ENCODE measurements around the gene LBH. TPM values are rescaled to one million over a fixed set of nuclear protein-coding genes. Genes with fewer than 3 reads are reported as not detected.

Gene LBH
- total RNA-seq, 2 experiments from 2014 or later = 3.0 to 3.7 TPM

DNA sequence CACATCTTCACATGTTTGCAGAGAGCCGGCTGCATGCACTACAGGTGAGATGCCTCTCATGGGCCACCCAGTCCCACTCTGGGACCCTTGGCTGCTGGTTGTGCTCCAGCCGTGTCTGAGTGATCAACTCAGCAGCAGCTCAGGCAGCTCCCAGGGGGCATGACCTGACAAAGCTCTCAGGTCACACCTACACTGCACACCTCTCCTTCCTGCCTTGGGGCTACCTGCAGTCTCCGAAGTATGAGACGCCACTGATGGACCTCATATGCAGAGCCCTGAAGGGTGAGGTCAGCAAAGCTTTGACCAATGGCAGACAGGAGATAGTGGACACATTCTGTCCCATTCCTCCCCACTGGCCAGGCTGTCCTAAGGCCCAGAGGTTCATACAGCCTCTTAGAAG lies 51.4 kb downstream of the LBH start:
- Histone ChIP-seq H3K4me1 (ENCODE audit: insufficient read depth, low read length, poor library complexity, severe bottlenecking) (peaks cover 34% of the 10 kb centered on the region), H3K4me3 (ENCODE audit: low read depth, low read length, poor library complexity, severe bottlenecking) (no peak overlapping the region), H2AFZ (ENCODE audit: low read length) (no peak overlapping the region), H3K4me2 (ENCODE audit: low read length) (no peak overlapping the region), H3K36me3 (ENCODE audit: insufficient read depth, low read length) (no peaks in the 10 kb centered on the region), H3K9me3 (ENCODE audit: low read length) (no peaks in the 10 kb centered on the region), H3K9me2 (ENCODE audit: insufficient read depth, low read length) (no peaks in the 10 kb centered on the region), H3K79me2 (ENCODE audit: insufficient read depth, low read depth, low read length) (no peaks in the 10 kb centered on the region), H3K27ac (ENCODE audit: low read depth, low read length, poor library complexity, severe bottlenecking) (no peak overlapping the region), H4K20me1 (ENCODE audit: insufficient read depth, low read length) (no peaks in the 10 kb centered on the region)
- intact Hi-C loops (cut with micrococcal nuclease; ENCODE audit: unreplicated experiment) = loop anchor here (10.0 kb wide), 1 partner anchor 972 kb away; no protein-coding TSS in a partner anchor
- no peak for DNase-seq (ENCODE audit: low spot score)
- no TSS peak for BruUV-seq (replicated peaks)
- no peak for TF ChIP-seq EZH2phosphoT487 (IDR thresholded peaks at IDR 0.05; ENCODE audit: borderline replicate concordance, low read depth, low read length)
- CTCF ChIA-PET (ENCODE audit: unreplicated experiment) = interaction anchor here (1.5 kb wide), 1 partner anchor 13 kb away, joined by 3 read pairs; no protein-coding TSS in a partner anchor
- POLR2A ChIA-PET = interaction anchor here (0.6 to 4.1 kb wide), 8 partner anchors 10 to 53 kb away, joined by 3 to 30 read pairs (median 4); no protein-coding TSS in a partner anchor

DNA sequence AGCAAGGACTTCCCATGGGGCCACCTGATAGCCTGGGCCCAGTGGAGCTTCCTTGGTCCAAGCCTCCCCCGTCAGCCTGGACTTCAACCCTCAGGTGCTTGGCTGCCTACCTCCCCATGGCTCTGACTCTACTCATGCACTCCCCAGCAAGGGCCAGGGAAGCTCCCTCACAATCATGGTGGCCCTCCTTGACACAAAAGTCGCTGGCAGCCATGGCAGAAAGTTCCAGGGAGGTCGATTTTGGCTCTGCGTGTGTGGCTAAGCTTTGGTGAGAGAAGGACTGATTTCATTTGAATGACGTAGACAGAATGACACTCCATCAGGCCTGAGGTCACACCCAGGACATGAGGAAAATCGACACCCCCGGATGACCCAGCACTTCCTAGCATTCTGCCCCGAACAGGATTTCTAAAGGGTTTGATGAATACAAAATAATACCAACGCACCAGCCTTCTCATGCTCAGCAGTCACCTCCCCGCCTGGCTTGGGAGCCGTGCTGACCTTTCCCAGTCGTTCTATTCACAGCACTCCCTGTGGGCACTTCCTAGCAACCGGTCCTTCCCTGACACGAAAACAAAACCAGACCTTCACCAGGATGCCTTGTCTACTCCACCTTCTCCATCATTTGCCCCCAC lies 52.7 kb downstream of the LBH start:
- H3K4me3 ChIP-seq (ENCODE audit: low read depth, low read length, poor library complexity, severe bottlenecking) = no peak overlapping the region
- CTCF ChIA-PET (ENCODE audit: unreplicated experiment) = no interaction called here
- BruUV-seq (replicated peaks) = no TSS peak
- no peak overlapping the region for H3K4me2 ChIP-seq (ENCODE audit: low read length)
- no peak overlapping the region for H3K27ac ChIP-seq (ENCODE audit: low read depth, low read length, poor library complexity, severe bottlenecking)
- no peaks in the 10 kb centered on the region for H3K9me3 ChIP-seq (ENCODE audit: low read length)
- no peaks in the 10 kb centered on the region for H4K20me1 ChIP-seq (ENCODE audit: insufficient read depth, low read length)
- POLR2A ChIA-PET = interaction anchor here (0.6 to 4.1 kb wide), 6 partner anchors 13 to 91 kb away, joined by 3 to 30 read pairs (median 3); no protein-coding TSS in a partner anchor
- no peaks in the 10 kb centered on the region for H3K36me3 ChIP-seq (ENCODE audit: insufficient read depth, low read length)
- H3K9me2 ChIP-seq (ENCODE audit: insufficient read depth, low read length) = no peaks in the 10 kb centered on the region
- H3K79me2 ChIP-seq (ENCODE audit: insufficient read depth, low read depth, low read length) = no peaks in the 10 kb centered on the region
- no peak for DNase-seq (ENCODE audit: low spot score)
- intact Hi-C loops (cut with micrococcal nuclease; ENCODE audit: unreplicated experiment) = loop anchor here (10.0 kb wide), 1 partner anchor 971 kb away; no protein-coding TSS in a partner anchor
- TF ChIP-seq, protein P1, sequence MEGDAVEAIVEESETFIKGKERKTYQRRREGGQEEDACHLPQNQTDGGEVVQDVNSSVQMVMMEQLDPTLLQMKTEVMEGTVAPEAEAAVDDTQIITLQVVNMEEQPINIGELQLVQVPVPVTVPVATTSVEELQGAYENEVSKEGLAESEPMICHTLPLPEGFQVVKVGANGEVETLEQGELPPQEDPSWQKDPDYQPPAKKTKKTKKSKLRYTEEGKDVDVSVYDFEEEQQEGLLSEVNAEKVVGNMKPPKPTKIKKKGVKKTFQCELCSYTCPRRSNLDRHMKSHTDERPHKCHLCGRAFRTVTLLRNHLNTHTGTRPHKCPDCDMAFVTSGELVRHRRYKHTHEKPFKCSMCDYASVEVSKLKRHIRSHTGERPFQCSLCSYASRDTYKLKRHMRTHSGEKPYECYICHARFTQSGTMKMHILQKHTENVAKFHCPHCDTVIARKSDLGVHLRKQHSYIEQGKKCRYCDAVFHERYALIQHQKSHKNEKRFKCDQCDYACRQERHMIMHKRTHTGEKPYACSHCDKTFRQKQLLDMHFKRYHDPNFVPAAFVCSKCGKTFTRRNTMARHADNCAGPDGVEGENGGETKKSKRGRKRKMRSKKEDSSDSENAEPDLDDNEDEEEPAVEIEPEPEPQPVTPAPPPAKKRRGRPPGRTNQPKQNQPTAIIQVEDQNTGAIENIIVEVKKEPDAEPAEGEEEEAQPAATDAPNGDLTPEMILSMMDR (conservative IDR thresholded peaks at IDR 0.05; ENCODE audit: low read length) = no peak
- TF ChIP-seq EZH2phosphoT487 (IDR thresholded peaks at IDR 0.05; ENCODE audit: borderline replicate concordance, low read depth, low read length) = no peak
- H3K4me1 ChIP-seq (ENCODE audit: insufficient read depth, low read length, poor library complexity, severe bottlenecking) = peaks cover 48% of the 10 kb centered on the region
- no peak overlapping the region for H2AFZ ChIP-seq (ENCODE audit: low read length)

DNA sequence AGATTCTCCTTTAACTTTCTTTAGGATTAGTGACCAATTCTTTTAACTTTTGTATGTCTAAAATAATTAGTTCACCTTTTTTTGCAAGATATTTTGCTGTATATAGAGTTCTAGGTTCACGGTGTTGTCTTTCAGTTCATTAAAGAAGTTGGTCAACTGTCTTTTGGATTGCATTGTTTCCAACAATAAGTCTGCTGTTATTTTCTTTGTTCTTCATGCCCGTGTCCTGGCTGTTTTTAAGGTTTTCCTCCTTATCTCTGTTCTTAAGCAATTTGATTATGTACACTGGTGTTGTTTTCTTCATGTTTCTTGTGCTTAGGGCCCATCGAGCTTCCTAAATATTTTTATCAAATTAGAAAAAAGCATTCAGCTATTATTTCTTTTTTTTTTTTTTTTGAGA lies 54.4 kb downstream of the LBH start:
- H3K9me2 ChIP-seq (ENCODE audit: insufficient read depth, low read length) = no peaks in the 10 kb centered on the region
- no peaks in the 10 kb centered on the region for H3K36me3 ChIP-seq (ENCODE audit: insufficient read depth, low read length)
- H3K4me3 ChIP-seq (ENCODE audit: low read depth, low read length, poor library complexity, severe bottlenecking) = no peak overlapping the region
- H4K20me1 ChIP-seq (ENCODE audit: insufficient read depth, low read length) = no peaks in the 10 kb centered on the region
- H3K4me2 ChIP-seq (ENCODE audit: low read length) = no peak overlapping the region
- no peaks in the 10 kb centered on the region for H3K79me2 ChIP-seq (ENCODE audit: insufficient read depth, low read depth, low read length)
- BruUV-seq (replicated peaks) = no TSS peak
- intact Hi-C loops (cut with micrococcal nuclease; ENCODE audit: unreplicated experiment) = loop anchor here (10.0 kb wide), 1 partner anchor 969 kb away; no protein-coding TSS in a partner anchor
- TF ChIP-seq, protein P1 (conservative IDR thresholded peaks at IDR 0.05; ENCODE audit: low read length) = no peak
- TF ChIP-seq EZH2phosphoT487 (IDR thresholded peaks at IDR 0.05; ENCODE audit: borderline replicate concordance, low read depth, low read length) = no peak
- no peak overlapping the region for H2AFZ ChIP-seq (ENCODE audit: low read length)
- H3K4me1 ChIP-seq (ENCODE audit: insufficient read depth, low read length, poor library complexity, severe bottlenecking) = peaks cover 50% of the 10 kb centered on the region
- POLR2A ChIA-PET = interaction anchor here (1.0 to 4.1 kb wide), 5 partner anchors 12 to 56 kb away, joined by 4 to 25 read pairs (median 5); no protein-coding TSS in a partner anchor
- no peak for DNase-seq (ENCODE audit: low spot score)
- CTCF ChIA-PET (ENCODE audit: unreplicated experiment) = interaction anchor here (0.5 kb wide), 1 partner anchor 25 kb away, joined by 3 read pairs; no protein-coding TSS in a partner anchor
- no peak overlapping the region for H3K27ac ChIP-seq (ENCODE audit: low read depth, low read length, poor library complexity, severe bottlenecking)
- no peaks in the 10 kb centered on the region for H3K9me3 ChIP-seq (ENCODE audit: low read length)

All from OCI-LY7 (cell line).